ENCODE results near the gene ARHGEF28.

Gene ARHGEF28

DNA sequence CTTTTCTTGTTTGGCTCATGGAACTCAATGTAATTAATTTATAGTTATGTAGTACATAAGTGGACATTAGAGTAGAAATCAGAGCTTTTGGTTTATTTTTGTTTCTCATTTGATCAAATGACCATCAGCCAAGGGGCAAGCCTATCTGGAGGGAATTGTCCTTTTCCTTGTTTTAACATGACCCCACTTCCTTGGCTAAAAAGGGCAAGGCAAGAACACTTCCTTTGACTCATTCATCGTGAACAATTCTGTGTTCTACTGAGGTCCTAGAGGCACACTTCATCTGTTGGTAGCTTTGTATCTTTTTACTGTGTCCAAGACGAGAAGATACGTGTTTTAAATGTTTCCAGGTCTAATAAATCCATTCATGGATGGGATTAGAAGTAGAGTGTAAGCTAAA, 148.9 kb downstream of the ARHGEF28 start:
- no peak overlapping the region for H3K4me3 Mint-ChIP-seq
- H3K4me1 Mint-ChIP-seq (ENCODE audit: low read depth), result no peaks in the 10 kb centered on the region
- H3K36me3 Mint-ChIP-seq (ENCODE audit: low read depth), result no peaks in the 10 kb centered on the region
- no peak overlapping the region for H3K27ac Mint-ChIP-seq
- no peaks in the 10 kb centered on the region for H3K9me3 Mint-ChIP-seq
- H3K27me3 Mint-ChIP-seq (ENCODE audit: low read depth), result no peaks in the 10 kb centered on the region

GRCh38 chr5:73776405-73776804, 150.4 kb downstream of the ARHGEF28 start:
- Mint-ChIP-seq H3K9me3 (no peaks in the 10 kb centered on the region), H3K27ac (no peak overlapping the region), H3K36me3 (ENCODE audit: low read depth) (no peaks in the 10 kb centered on the region), H3K4me3 (no peak overlapping the region), H3K4me1 (ENCODE audit: low read depth) (no peaks in the 10 kb centered on the region), H3K27me3 (ENCODE audit: low read depth) (no peaks in the 10 kb centered on the region)

- Mint-ChIP-seq H3K4me1 (ENCODE audit: low read depth) (no peaks in the 10 kb centered on the region), H3K4me3 (no peak overlapping the region), H3K36me3 (ENCODE audit: low read depth) (no peaks in the 10 kb centered on the region), H3K9me3 (no peaks in the 10 kb centered on the region), H3K27ac (no peak overlapping the region), H3K27me3 (ENCODE audit: low read depth) (no peaks in the 10 kb centered on the region)
Observed at GRCh38 chr5:73777192-73777591, 151.2 kb downstream of the ARHGEF28 start.

DNA sequence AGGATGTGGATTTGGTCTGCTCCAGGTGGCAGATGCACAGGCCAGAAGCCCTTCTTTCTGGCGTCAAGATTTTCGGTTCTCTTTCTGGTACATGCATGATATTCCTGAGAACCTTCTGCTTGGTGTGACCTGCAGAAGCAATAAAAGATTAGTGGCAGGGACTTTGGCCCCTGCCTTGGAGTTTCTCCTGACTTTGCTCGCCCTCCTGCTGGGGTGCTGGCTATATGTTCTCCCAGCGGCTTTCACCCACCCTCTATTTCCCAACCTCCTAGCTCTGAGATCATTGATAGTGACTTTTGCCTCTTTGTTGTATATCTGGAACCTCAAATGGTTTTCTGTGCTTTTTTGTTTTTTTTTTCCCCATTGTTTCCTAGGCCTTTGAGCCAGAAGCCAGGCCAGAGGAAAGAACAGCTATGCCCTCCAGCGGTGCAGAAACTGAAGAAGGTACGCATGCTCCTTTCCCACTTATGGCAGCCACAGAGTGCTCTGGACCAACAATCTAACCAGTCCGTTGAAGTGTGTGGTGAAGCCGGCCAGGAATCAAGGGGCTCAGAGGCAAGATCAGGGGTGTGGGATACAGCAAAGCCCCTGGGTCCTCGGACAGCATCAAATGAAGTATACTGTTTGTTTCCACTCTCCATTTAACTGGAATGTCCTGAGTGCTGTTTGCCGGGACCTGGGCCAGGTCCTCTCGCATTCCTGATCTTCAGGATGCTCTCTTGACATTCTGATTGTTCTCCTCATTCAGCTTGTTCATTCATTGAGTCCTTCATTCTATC, 154.5 kb downstream of the ARHGEF28 start:
- peaks cover 3% of the 10 kb centered on the region for H3K27me3 Mint-ChIP-seq (ENCODE audit: low read depth)
- no peak overlapping the region for H3K27ac Mint-ChIP-seq
- no peaks in the 10 kb centered on the region for H3K4me1 Mint-ChIP-seq (ENCODE audit: low read depth)
- no peaks in the 10 kb centered on the region for H3K9me3 Mint-ChIP-seq
- no peaks in the 10 kb centered on the region for H3K36me3 Mint-ChIP-seq (ENCODE audit: low read depth)
- H3K4me3 Mint-ChIP-seq, result no peak overlapping the region

GRCh38 chr5:73781107-73781768, 155.2 kb downstream of the ARHGEF28 start:
- H3K4me3 Mint-ChIP-seq, result no peak overlapping the region
- H3K9me3 Mint-ChIP-seq, result no peaks in the 10 kb centered on the region
- peaks cover 3% of the 10 kb centered on the region for H3K27me3 Mint-ChIP-seq (ENCODE audit: low read depth)
- H3K36me3 Mint-ChIP-seq (ENCODE audit: low read depth), result no peaks in the 10 kb centered on the region
- no peak overlapping the region for H3K27ac Mint-ChIP-seq
- no peaks in the 10 kb centered on the region for H3K4me1 Mint-ChIP-seq (ENCODE audit: low read depth)

DNA sequence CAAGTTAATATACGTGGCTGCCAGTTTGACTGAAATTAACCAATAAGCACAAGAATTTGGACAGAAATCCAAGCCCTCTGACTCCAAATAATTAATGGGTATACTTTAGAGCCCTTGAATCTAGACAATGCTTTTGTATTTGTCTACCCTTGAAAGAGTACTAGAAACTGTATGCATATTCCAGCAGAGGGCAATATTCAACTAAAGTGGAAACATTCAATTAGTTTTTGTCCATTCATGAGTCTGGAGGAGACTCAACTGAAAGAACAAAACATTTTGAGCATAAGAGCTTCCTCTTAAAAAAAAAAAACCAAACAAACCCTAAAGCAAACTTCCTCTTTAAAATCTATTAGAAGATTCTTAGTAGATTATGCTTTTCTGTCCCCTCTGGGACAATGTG, 157.8 kb downstream of the ARHGEF28 start:
- Mint-ChIP-seq H3K4me1 (ENCODE audit: low read depth) (no peaks in the 10 kb centered on the region), H3K9me3 (no peaks in the 10 kb centered on the region), H3K27me3 (ENCODE audit: low read depth) (peaks cover 4% of the 10 kb centered on the region), H3K4me3 (no peak overlapping the region), H3K36me3 (ENCODE audit: low read depth) (no peaks in the 10 kb centered on the region), H3K27ac (no peak overlapping the region)

GRCh38 chr5:73786043-73786831, 160.2 kb downstream of the ARHGEF28 start:
- Mint-ChIP-seq H3K4me1 (ENCODE audit: low read depth) (no peaks in the 10 kb centered on the region), H3K27ac (no peak overlapping the region), H3K27me3 (ENCODE audit: low read depth) (peaks cover 18% of the 10 kb centered on the region), H3K36me3 (ENCODE audit: low read depth) (no peaks in the 10 kb centered on the region), H3K4me3 (no peak overlapping the region), H3K9me3 (no peaks in the 10 kb centered on the region)

- Mint-ChIP-seq H3K4me1 (ENCODE audit: low read depth) (no peaks in the 10 kb centered on the region), H3K27me3 (ENCODE audit: low read depth) (peaks cover 32% of the 10 kb centered on the region), H3K9me3 (no peaks in the 10 kb centered on the region), H3K27ac (no peak overlapping the region), H3K36me3 (ENCODE audit: low read depth) (no peaks in the 10 kb centered on the region), H3K4me3 (no peak overlapping the region)
Observed at GRCh38 chr5:73789851-73790281, 163.9 kb downstream of the ARHGEF28 start.

DNA sequence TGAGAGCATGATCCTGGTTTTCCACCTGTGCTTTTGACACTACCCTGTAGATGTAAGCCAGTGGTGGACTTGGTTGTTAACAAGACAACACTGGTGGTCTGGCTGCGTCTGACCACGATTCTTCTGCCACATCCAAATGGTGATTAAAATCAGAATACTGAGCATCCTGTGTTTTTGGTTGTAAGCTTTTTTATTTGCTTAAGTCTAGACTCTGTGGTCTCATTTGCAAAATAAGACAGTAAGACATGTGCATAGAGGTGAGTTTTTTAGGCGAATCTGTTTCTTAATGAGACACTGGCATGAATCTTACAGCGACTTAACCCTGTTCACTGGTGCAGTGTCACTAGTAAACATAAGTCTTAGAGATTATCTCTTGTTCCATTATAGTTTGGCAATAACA, 165.4 kb downstream of the ARHGEF28 start:
- H3K36me3 Mint-ChIP-seq (ENCODE audit: low read depth), result no peaks in the 10 kb centered on the region
- no peak overlapping the region for H3K27ac Mint-ChIP-seq
- H3K9me3 Mint-ChIP-seq, result no peaks in the 10 kb centered on the region
- H3K4me1 Mint-ChIP-seq (ENCODE audit: low read depth), result peaks cover 4% of the 10 kb centered on the region
- no peak overlapping the region for H3K4me3 Mint-ChIP-seq
- H3K27me3 Mint-ChIP-seq (ENCODE audit: low read depth), result peaks cover 29% of the 10 kb centered on the region

GRCh38 chr5:73792687-73793320, 166.8 kb downstream of the ARHGEF28 start:
- Mint-ChIP-seq H3K4me3 (no peak overlapping the region), H3K9me3 (no peaks in the 10 kb centered on the region), H3K36me3 (ENCODE audit: low read depth) (no peaks in the 10 kb centered on the region), H3K27ac (no peak overlapping the region), H3K27me3 (ENCODE audit: low read depth) (peaks cover 29% of the 10 kb centered on the region), H3K4me1 (ENCODE audit: low read depth) (peaks cover 8% of the 10 kb centered on the region)

DNA sequence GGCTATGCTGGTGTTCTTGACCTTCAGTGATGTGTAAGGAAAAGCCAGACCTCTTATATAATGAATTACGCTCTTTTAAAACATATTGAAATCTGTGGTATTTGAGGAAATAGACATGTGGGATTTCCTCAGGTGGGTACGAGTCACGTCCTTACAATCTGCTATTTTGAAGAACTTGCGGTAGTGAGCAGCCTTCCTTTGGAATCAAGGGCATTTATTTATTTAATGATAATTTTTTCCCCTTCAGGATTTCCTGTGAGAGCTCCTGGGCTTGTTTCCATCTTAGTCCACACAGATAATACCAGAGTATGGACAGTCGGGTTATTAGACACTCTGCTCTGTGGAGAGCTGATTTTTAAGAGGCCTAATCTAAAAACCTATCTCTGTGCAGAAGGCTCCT, 167.9 kb downstream of the ARHGEF28 start:
- H3K27me3 Mint-ChIP-seq (ENCODE audit: low read depth), result peaks cover 27% of the 10 kb centered on the region
- peaks cover 8% of the 10 kb centered on the region for H3K4me1 Mint-ChIP-seq (ENCODE audit: low read depth)
- H3K4me3 Mint-ChIP-seq, result no peak overlapping the region
- H3K36me3 Mint-ChIP-seq (ENCODE audit: low read depth), result no peaks in the 10 kb centered on the region
- H3K27ac Mint-ChIP-seq, result no peak overlapping the region
- H3K9me3 Mint-ChIP-seq, result no peaks in the 10 kb centered on the region

DNA sequence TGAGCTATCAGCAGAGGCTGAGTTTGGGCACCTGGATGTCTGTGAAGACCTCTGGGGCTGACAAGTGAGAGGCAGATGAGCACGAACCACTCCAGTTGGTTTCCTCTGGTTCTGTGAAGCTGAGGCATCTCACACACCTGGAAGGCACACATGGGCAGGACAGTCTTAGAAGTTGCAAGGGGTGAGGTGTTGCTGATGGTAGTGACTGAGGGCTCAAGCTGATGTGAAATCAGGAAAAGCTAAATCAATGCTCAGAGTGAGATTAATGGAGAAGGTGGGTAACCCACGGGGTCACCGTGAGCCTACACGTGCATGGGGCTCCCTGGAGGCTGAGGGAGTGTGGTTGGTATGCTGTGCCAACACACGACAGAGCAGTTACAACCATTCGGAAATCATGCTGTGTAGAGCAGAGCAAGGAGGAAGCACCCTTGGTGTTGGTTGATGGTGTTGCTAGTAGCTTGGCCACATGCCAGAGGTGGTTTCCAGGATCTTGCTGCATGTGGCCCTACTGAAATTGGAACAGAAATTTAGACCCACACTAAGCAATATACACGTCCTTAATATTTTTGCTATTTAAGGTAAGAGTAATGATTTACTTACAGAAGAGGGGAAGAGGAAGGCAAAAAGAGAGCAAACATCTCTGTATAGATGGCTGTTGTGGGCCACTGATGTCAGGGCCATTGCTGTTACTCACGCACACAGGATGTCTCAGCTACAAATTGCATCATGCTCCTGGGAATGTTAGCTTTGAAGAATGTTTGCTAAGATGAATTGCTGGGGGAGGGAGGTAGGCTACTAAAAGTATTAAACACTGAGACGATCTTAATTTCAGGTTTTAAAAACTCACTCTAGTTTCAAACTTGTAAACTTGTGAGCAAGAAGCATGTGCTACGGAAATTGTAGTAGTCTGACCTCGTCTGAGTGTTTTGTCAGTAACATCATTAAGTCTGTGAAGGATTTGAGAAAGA, 170.5 kb downstream of the ARHGEF28 start:
- H3K9me3 Mint-ChIP-seq, result no peaks in the 10 kb centered on the region
- H3K27me3 Mint-ChIP-seq (ENCODE audit: low read depth), result peaks cover 12% of the 10 kb centered on the region
- H3K27ac Mint-ChIP-seq, result no peak overlapping the region
- no peaks in the 10 kb centered on the region for H3K36me3 Mint-ChIP-seq (ENCODE audit: low read depth)
- H3K4me1 Mint-ChIP-seq (ENCODE audit: low read depth), result peaks cover 8% of the 10 kb centered on the region
- H3K4me3 Mint-ChIP-seq, result no peak overlapping the region

- Mint-ChIP-seq H3K9me3 (no peaks in the 10 kb centered on the region), H3K27ac (no peak overlapping the region), H3K27me3 (ENCODE audit: low read depth) (peaks cover 8% of the 10 kb centered on the region), H3K4me3 (no peak overlapping the region), H3K4me1 (ENCODE audit: low read depth) (peaks cover 8% of the 10 kb centered on the region), H3K36me3 (ENCODE audit: low read depth) (no peaks in the 10 kb centered on the region)
Observed at GRCh38 chr5:73797132-73797510, 171.1 kb downstream of the ARHGEF28 start.

Measured in T-helper 1 cell treated with Interleukin-12 subunit alpha and Interleukin-12 subunit beta and Interleukin-4 antibody, amounts not matched to agents 30 μg/mL and 1 μg/mL, for 36 hours (primary cell).